ENCODE data around the gene IQSEC1.
"Not testable (repeated sequence)": the region's sequence is repeated elsewhere in the genome, so short reads cannot be mapped to it uniquely, and the experiment has no call there.

Gene IQSEC1

GRCh38 chr3:12853847-12854246 lies 219.4 kb downstream of the IQSEC1 start:
- not testable (repeated sequence) for DNase-seq

GRCh38 chr3:12852201-12852600 lies 221.0 kb downstream of the IQSEC1 start:
- DNase-seq: no peak
